GM19438 (cell line): Measurements from ENCODE around the gene PIGU.
A peak's percentile ranks its signal among the peaks of the same experiment; 100 is the strongest.

Experiments used
- ATAC-seq: cut with Tn5 transposase; IDR thresholded peaks from one replicate; pipeline ENCODE4 v1.9.1; 2021; ENCODE audit warnings: low read depth; ENCODE audit not compliant: unreplicated experiment

The PIGU gene

DNA sequence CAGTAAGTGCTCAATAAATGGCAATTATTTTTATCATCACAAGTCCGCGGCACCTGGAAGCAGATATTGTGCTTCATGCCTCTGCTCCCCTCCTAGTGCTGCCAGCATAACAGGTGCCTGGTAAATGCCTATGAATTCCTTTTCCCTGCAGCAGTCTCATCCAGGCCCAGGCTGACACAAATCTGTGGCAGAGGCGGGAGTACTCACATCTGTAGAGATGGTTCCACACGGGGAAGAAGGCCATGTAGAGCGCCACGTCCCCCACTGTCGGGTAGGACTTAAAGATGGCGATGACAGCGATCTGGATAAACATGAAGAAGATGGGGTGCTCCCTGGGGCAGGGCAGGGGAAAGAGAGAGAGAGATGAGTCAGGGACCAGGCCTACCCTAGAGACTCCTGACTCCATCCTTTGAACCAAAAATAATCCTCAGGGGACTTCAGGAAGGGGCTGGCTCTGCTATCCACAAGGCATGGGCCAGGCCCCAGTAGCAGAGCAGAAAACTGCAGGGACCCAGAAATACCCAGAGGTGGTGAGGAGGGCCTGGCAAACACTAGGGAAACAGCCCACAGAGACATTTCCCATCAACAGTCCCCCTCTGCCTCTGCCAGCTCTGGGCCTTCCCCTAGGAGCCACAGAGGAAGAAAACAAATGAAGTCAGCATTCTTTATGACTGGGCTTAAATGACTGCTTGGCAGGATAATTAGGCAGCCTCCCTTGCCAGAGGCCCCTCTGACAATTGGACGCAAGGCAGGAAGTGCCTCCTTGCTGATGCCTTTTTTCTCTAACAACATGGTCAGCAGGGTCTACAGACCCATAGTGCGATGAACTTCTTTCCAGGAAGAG, 95.3 kb downstream of the PIGU start:
- ATAC-seq = no peak

- peak; percentile 70 for ATAC-seq
These were observed 96.6 kb downstream of the PIGU start for GRCh38 chr20:34579979-34580940.

DNA sequence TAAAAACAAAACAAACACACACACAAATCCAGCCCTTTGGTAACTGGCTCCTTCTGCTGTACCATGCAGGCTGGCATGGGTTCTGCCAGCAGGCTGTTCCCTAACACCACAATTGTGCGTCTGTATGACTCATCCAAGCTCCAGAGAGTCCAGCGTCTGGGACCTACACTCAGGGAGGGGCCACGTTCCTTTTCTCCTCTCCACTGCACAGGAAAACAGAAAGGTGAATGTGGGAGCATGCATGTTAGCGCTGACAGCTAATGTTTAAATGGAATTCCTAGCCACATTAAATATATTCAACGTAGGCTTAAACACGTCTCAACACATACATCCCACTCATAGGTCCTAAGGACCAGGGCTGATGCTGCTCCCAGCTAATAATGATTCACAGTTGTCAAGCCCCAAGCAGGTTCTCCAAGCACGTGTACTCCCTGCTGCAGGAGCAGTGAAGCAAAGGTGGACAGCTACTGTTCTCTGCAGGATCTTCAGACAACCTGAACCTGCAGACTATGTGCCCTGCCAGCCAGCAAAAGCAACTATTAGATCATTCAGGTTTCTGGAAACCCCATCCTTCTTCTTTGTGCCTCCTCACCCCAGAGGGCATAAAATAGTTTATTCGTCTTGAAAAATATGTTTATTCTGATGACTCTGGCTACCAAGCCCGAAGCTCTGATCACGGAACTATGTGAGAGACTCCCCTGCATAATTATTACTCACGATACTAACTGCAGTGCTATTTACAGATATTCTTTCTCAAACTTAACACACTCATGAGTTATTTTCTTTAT, 97.5 kb downstream of the PIGU start:
- ATAC-seq = no peak

DNA sequence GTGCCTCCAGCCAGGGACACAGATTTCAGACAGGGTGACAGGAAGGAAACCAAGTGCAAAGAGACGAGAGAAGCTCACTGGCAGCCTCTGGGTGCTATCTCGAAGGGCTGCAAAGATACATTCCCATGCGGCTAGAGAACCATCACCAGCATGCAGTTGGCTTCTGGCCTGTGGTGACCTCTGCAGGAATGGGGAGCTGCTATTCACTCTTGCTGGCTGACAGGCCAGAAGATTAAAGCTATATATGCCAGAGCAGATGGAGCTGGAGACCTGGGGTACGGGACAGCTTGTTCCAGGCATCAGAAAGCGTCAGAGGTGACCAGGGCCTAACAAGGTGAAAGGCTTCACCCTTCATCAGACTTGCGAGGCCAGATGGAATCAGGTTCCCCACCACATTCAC, 98.4 kb downstream of the PIGU start:
- ATAC-seq = no peak

GRCh38 chr20:34578025-34578424, 98.9 kb downstream of the PIGU start:
- no peak for ATAC-seq

- ATAC-seq = no peak
These were observed 99.8 kb downstream of the PIGU start for GRCh38 chr20:34577061-34577460.

DNA sequence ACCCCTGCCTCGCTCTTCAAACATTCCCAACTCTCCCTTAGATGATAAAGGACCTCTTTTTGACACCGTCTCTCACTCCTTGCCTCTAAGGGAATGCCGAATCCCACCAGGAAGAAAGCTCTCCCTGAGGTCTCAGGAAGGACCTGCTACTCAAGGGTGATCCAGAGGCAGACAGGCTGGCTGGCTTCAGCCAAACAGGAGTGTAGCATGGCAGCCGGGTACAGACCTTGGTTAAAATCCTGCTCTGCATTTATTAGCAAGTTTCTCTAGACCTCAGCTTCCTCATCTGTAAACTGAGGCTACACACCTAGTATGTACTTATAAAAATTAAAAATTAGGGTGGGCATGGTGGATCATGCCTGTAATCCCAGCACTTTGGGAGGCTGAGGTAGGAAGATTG, 101.1 kb downstream of the PIGU start:
- no peak for ATAC-seq

DNA sequence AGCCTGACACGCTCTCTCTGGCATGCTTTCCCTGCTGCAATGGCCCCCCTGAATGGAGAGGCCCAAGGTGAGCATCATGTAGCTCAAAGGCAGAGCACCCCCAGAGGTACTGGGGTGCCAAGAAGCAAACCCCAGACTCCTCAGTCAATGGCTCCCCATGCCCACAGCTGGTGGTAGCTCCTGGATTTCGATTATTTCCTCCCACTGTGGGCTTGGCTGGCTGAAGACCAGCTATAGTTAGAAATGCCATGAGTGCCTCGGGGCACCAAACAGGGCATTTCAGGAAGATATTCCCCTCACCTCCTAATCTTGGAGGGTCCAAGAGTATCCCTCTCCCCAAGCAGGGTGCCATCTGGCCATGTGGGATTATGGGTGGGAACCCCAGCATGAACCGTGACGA, 101.6 kb downstream of the PIGU start:
- no peak for ATAC-seq

DNA sequence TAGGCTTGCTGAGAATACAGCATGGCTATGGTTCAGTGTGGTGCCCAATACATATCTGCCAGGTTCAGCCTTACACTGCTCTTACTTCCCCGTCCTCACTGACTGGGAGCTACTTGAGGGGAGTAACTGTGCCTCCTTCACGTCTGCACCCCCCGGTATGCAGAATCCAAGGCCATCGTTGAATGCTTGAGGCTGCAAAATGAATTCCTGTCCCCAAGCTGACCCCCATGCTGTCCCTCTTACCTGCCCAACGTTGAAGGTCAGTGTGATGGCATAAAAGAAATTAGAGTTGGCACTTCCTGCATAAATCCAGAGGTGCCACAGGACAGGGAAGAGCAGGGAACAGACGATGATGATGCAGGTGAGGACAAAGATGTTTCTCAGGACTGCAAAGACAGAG, 102.0 kb downstream of the PIGU start:
- no peak for ATAC-seq

DNA sequence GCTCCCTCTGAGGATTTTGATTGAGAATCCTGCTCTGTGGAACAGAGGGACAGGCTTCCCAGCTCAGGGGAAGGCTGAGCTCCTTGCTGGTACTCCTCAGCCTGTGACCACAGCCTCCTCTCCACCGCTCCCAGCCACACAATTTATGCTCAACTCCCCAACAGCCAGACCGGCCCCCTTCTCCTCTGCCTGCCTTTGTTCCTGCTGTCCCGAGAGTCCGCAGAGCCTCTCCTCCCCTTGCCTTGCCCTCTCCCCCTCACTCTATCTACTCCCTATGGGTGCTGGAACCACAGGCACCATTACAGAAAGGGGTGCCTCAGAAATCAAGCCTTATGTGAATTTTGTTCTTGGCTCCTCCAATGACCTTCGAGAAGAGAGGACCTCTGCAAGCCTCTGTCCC, 102.5 kb downstream of the PIGU start:
- ATAC-seq = no peak

GRCh38 chr20:34573541-34574300, 103.2 kb downstream of the PIGU start:
- no peak for ATAC-seq

DNA sequence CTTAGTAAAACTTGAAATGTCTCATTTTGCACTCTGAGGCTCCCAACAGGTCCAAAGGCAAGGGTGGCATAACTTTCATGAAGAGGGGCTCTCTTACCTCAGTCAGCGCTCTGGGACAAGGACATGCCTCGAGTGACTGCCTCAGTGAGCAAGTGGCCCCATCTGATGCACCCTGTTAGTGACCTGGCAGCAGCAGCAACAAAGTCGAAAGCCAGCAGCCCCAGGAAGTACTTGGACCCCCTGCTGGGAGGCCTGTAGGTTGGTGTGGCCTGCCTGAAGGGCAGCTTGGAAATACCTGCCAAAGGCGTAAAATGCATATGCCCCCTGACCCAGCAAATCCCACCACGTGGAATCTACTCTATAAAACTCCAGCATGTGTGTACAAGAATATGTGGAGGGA, 105.1 kb downstream of the PIGU start:
- ATAC-seq = no peak

GRCh38 chr20:34570859-34571306, 106.0 kb downstream of the PIGU start:
- ATAC-seq = no peak

DNA sequence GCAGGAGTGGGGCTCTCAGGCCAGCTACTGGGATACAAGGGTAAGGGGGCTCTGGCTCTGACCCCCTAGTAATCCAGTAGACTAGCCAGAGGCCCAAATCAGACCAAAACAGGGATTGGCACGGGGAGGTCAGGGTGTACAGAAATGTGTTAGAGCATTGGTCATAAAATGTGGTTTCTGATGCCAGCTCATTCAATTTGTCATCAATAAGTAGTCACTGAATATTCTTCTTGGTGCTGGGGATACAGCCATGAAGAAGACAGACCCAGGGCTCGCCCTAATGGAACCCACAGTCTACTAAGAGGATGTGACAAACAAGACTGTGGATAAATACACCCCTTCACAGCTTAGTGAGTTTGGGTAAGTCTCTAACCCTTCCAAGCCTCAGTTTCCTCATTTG, 107.3 kb downstream of the PIGU start:
- ATAC-seq = no peak

DNA sequence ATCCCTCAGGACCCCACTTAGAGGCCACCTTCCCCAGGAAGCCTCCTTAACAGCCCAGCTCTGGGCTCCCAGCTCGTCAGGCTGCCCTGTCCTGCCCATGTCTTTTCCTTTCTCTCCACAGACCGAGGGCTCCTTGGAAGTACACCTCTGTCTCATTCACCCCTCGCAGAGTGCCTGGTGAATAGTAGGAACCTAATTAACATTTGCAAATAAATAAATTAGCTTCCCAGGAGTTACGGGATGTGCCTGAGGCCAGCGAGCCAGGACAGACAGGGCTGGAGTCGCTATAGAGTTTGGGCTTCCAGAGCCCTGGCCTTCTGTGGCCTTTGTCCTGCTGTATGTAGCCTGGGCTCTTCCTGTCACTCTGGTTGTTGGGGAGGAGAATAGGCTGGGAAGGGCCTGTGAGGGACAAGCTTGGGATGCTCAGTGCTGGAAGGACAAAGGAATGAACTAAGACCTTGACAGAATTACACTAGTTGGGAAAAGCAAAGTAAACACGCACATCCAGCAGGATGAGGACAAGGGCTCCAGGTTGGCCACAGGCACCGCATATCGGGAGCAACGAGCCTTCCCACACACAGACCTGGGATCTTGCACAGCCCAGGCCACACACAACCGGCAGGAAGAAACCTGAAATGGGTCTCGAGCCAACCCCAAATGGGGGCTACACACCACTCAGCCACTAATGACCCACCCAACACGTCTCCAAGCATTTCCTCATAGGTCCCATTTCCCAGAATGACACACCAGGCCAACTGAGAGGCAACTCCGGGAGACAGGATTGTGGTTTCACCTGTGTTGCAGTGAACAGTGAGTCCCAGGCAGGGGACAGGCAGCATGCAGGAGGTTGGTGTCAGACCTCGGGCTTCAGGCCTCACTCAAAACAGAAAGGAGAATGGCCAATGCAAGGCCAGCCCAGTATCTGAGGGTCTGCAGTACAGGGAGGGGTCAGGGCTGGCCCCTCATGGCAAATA, 108.7 kb downstream of the PIGU start:
- no peak for ATAC-seq

GRCh38 chr20:34566978-34567891, 109.7 kb downstream of the PIGU start:
- ATAC-seq = no peak

DNA sequence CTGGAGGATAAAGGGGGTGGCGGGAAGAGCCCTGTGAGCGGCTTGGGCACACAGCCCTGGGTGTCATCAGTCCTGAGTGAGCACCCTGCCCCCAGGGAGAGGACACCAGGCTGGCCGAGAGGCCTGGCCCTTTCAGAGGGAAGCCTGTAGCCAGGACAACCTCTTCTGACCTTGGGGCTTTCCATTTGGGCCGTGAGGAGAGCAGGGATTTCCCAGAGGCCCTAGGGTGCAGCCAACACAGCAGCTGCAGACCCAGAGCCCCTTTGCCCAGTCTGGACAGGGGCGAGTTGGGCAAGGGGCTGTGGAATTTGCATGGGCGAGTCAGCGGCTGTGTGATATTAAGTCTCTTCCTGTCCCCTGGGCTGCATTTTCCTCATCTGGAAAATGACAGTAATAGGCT, 112.1 kb downstream of the PIGU start:
- ATAC-seq = no peak

- no peak for ATAC-seq
These were observed 114.3 kb downstream of the PIGU start for GRCh38 chr20:34562641-34563040.
